IMR-90 (cell line): Measurements from ENCODE around the gene STRADA. TPM values are rescaled to one million over a fixed set of nuclear protein-coding genes. Genes with fewer than 3 reads are reported as not detected.

ENCODE experiments used
- ATAC-seq: fragments of 200-7000 bp; cut with Tn5 transposase; 2 replicates; pipeline ENCODE4 v1.9.1; 2020; ENCODE audit warnings: low read depth, mild to moderate bottlenecking, moderate library complexity
- BruUV-seq: library from RNA; stranded (reverse); fragments of 400-500 nt; replicated peaks from 2 replicates; lab custom pipeline; 2021; lab: Mats Ljungman, UMichigan
- CTCF ChIA-PET: fragments of 300-600 bp; formaldehyde crosslinking; extraction: SDS; loops from one replicate; lab custom pipeline; 2021; ENCODE audit warnings: antibody characterized with exemption; lab: Yijun Ruan, JAX
- POLR2A ChIA-PET: fragments of 300-600 bp; sonication (Branson Sonifier 250); formaldehyde crosslinking; loops from one replicate; lab custom pipeline; 2022; ENCODE audit warnings: antibody characterized with exemption; ENCODE audit not compliant: unreplicated experiment; lab: Charles Lee
- DNase-seq: peaks from one replicate; pipeline ENCODE4 v3.0.0; 2013
- H2AFZ ChIP-seq: replicated peaks from 2 replicates; pipeline ENCODE3; 2013; ENCODE audit warnings: low read length, mild to moderate bottlenecking; ENCODE audit not compliant: poor library complexity
- H2AK5ac ChIP-seq: 2 replicates; pipeline ENCODE4 v1.6.1; 2013; ENCODE audit warnings: low read depth, low read length, inconsistent platforms
- H2AK9ac ChIP-seq: replicated peaks from 2 replicates; pipeline ENCODE3; 2013; ENCODE audit warnings: mild to moderate bottlenecking, low read depth, low read length, moderate library complexity; ENCODE audit not compliant: poor library complexity
- H2BK120ac ChIP-seq: 2 replicates; pipeline ENCODE4 v1.6.1; 2013; ENCODE audit warnings: low read depth, low read length, inconsistent platforms
- H2BK15ac ChIP-seq: 3 replicates; pipeline ENCODE4 v1.6.1; 2013; ENCODE audit warnings: low read depth, low read length, inconsistent platforms
- H2BK20ac ChIP-seq: 2 replicates; pipeline ENCODE4 v1.6.1; 2013; ENCODE audit warnings: low read depth, mild to moderate bottlenecking, inconsistent platforms, low read length, moderate library complexity
- H2BK5ac ChIP-seq: 2 replicates; pipeline ENCODE4 v1.6.1; 2013; ENCODE audit warnings: mild to moderate bottlenecking, low read depth, low read length, inconsistent platforms; ENCODE audit not compliant: poor library complexity, severe bottlenecking
- H3K14ac ChIP-seq: replicated peaks from 2 replicates; pipeline ENCODE4 v1.6.1; 2013; ENCODE audit warnings: low read depth, low read length, inconsistent platforms
- H3K18ac ChIP-seq: 2 replicates; pipeline ENCODE4 v1.6.1; 2013; ENCODE audit warnings: low read depth, low read length, control low read depth
- H3K23ac ChIP-seq: 2 replicates; pipeline ENCODE4 v1.6.1; 2013; ENCODE audit warnings: low read depth, low read length, inconsistent platforms
- H3K27ac ChIP-seq: 2 replicates; pipeline ENCODE4 v1.5.1; 2013; ENCODE audit warnings: mild to moderate bottlenecking, control low read depth, low read length; ENCODE audit not compliant: insufficient read depth
- H3K27me3 ChIP-seq: 2 replicates; pipeline ENCODE4 v1.6.1; 2013; ENCODE audit warnings: low read length; ENCODE audit not compliant: control insufficient read depth, insufficient read depth
- H3K36me3 ChIP-seq: 2 replicates; pipeline ENCODE4 v1.6.1; 2013; ENCODE audit warnings: low read length, mixed read lengths; ENCODE audit not compliant: control insufficient read depth, insufficient read depth
- H3K4ac ChIP-seq: 2 replicates; pipeline ENCODE4 v1.6.1; 2013; ENCODE audit warnings: low read depth, low read length, inconsistent platforms
- H3K4me1 ChIP-seq: 2 replicates; pipeline ENCODE4 v1.6.1; 2013; ENCODE audit warnings: low read length, mixed read lengths; ENCODE audit not compliant: control insufficient read depth, insufficient read depth
- H3K4me2 ChIP-seq: 2 replicates; pipeline ENCODE4 v1.6.1; 2013; ENCODE audit warnings: low read depth, mild to moderate bottlenecking, control low read depth, low read length, moderate library complexity
- H3K4me3 ChIP-seq: 2 replicates; pipeline ENCODE4 v1.5.1; 2013; ENCODE audit warnings: low read depth, mild to moderate bottlenecking, control low read depth, low read length, moderate library complexity; ENCODE audit not compliant: insufficient read depth
- H3K56ac ChIP-seq: 2 replicates; pipeline ENCODE4 v1.6.1; 2013; ENCODE audit warnings: low read length, inconsistent platforms; ENCODE audit not compliant: insufficient read depth; ENCODE audit errors: extremely low read depth
- H3K79me1 ChIP-seq, 2 experiments: 2 replicates each; pipeline ENCODE4 v1.6.1; 2013; ENCODE audit warnings: low read length in 2 of 2, inconsistent platforms in 1 of 2, low read depth in 1 of 2
- H3K9ac ChIP-seq: 2 replicates; pipeline ENCODE4 v1.6.1; 2013; ENCODE audit warnings: low read depth, low read length, control low read depth
- H3K9me1 ChIP-seq: 2 replicates; pipeline ENCODE4 v1.6.1; 2013; ENCODE audit warnings: low read length, inconsistent platforms; ENCODE audit not compliant: insufficient read depth
- H3K9me3 ChIP-seq: 2 replicates; pipeline ENCODE4 v1.6.1; 2013; ENCODE audit warnings: low read length; ENCODE audit not compliant: control insufficient read depth, insufficient read depth
- H4K20me1 ChIP-seq: 2 replicates; pipeline ENCODE4 v1.6.1; 2013; ENCODE audit warnings: low read length, inconsistent platforms; ENCODE audit not compliant: insufficient read depth
- H4K5ac ChIP-seq: 2 replicates; pipeline ENCODE4 v1.6.1; 2013; ENCODE audit warnings: mild to moderate bottlenecking, low read depth, low read length, control low read depth
- H4K8ac ChIP-seq, 2 experiments: 2 replicates each; pipeline ENCODE4 v1.6.1; 2013; ENCODE audit warnings: low read depth in 2 of 2, low read length in 2 of 2, control low read depth in 1 of 2, inconsistent platforms in 1 of 2
- H4K91ac ChIP-seq: 2 replicates; pipeline ENCODE4 v1.6.1; 2013; ENCODE audit warnings: low read depth, low read length, inconsistent platforms; ENCODE audit not compliant: insufficient read depth
- BHLHE40 ChIP-seq: fragments of 150-350 bp; IDR thresholded peaks from 2 replicates; pipeline ENCODE4 v1.6.1; 2016; ENCODE audit warnings: mild to moderate bottlenecking, low read depth, low read length
- CEBPB ChIP-seq: IDR thresholded peaks from 2 replicates; pipeline ENCODE4 v1.6.1; 2012; ENCODE audit warnings: low read depth, low read length, improper control_type of control experiment
- CHD1 ChIP-seq: IDR thresholded peaks from 2 replicates; pipeline ENCODE4 v1.6.1; 2012; ENCODE audit warnings: low read depth, low read length, improper control_type of control experiment
- ELK1 ChIP-seq: fragments of 150-350 bp; IDR thresholded peaks from 2 replicates; pipeline ENCODE4 v1.6.1; 2016; ENCODE audit warnings: low read depth, mild to moderate bottlenecking, low read length, moderate library complexity, borderline replicate concordance
- FOS ChIP-seq: fragments of 150-350 bp; IDR thresholded peaks from 2 replicates; pipeline ENCODE4 v1.6.1; 2016; ENCODE audit warnings: low read depth, low read length
- MAFK ChIP-seq: IDR thresholded peaks from 2 replicates; pipeline ENCODE4 v1.6.1; 2012; ENCODE audit warnings: low read depth, low read length, improper control_type of control experiment
- MAZ ChIP-seq: IDR thresholded peaks from 2 replicates; pipeline ENCODE4 v1.6.1; 2012; ENCODE audit warnings: low read depth, mild to moderate bottlenecking, low read length, improper control_type of control experiment, moderate library complexity, borderline replicate concordance
- MXI1 ChIP-seq: IDR thresholded peaks from 2 replicates; pipeline ENCODE4 v1.6.1; 2012; ENCODE audit warnings: low read depth, mild to moderate bottlenecking, low read length, moderate library complexity, borderline replicate concordance
- NFE2L2 ChIP-seq: fragments of 150-350 bp; IDR thresholded peaks from 2 replicates; pipeline ENCODE4 v1.6.1; 2016; ENCODE audit warnings: low read depth, mild to moderate bottlenecking, low read length
- POLR2A ChIP-seq: IDR thresholded peaks from 2 replicates; pipeline ENCODE4 v1.6.1; 2012; ENCODE audit warnings: mild to moderate bottlenecking, low read depth, low read length
- RAD21 ChIP-seq: IDR thresholded peaks from 2 replicates; pipeline ENCODE4 v1.6.1; 2012; ENCODE audit warnings: low read length, improper control_type of control experiment
- RCOR1 ChIP-seq: IDR thresholded peaks from 2 replicates; pipeline ENCODE4 v1.6.1; 2012; ENCODE audit warnings: mild to moderate bottlenecking, low read length, improper control_type of control experiment; ENCODE audit not compliant: insufficient replicate concordance
- RFX5 ChIP-seq: IDR thresholded peaks from 2 replicates; pipeline ENCODE4 v1.8.0; 2012; ENCODE audit warnings: low read depth, mild to moderate bottlenecking, low read length, moderate library complexity
- SMC3 ChIP-seq: fragments of 150-350 bp; IDR thresholded peaks from 2 replicates; pipeline ENCODE4 v1.6.1; 2016; ENCODE audit warnings: low read depth, mild to moderate bottlenecking, antibody characterized with exemption, low read length, moderate library complexity
- USF2 ChIP-seq: fragments of 150-350 bp; IDR thresholded peaks from 2 replicates; pipeline ENCODE4 v1.6.1; 2017; ENCODE audit warnings: mild to moderate bottlenecking, antibody characterized with exemption, low read length, low read depth
- WGBS, 2 experiments: methylation state at CpG; one replicate each; pipeline versions ENCODE4 v1.1.5 to v1.1.7; 2013; ENCODE audit warnings: missing lambda C conversion rate in 2 of 2; ENCODE audit not compliant: insufficient read length in 1 of 2; ENCODE audit errors: extremely low coverage in 2 of 2; 5-methylcytosine and 5-hydroxymethylcytosine counted together
- dilution Hi-C: fragments of 300-500 bp; cut with HindIII; formaldehyde crosslinking; loops from one replicate; pipeline ENCODE4 v1.14.3; 2018; ENCODE audit warnings: low sequenced_read_pairs; ENCODE audit not compliant: unreplicated experiment
- in situ Hi-C: fragments of 300-500 bp; cut with MboI; formaldehyde crosslinking; loops from 3 replicates; pipeline ENCODE4 v1.14.3; 2019; ENCODE audit warnings: low sequenced_read_pairs, inconsistent platforms, mixed read lengths
- intact Hi-C: fragments of 100-400 bp; cut with micrococcal nuclease; formaldehyde crosslinking; loops from 2 replicates; pipeline ENCODE4 v1.10.0; 2022
- polyA plus RNA-seq, 3 experiments: library from polyadenylated mRNA; depleted of rRNA; stranded (reverse); fragments of >200 nt; gene quantifications; 2 replicates each; pipeline ENCODE4 v1.2.3, GENCODE V29; 2012; ENCODE audit warnings: low replicate concordance in 1 of 3
- total RNA-seq: library from RNA; depleted of rRNA; stranded (reverse); fragments of >200 nt; gene quantifications from 2 replicates; pipeline ENCODE4 v1.2.3, GENCODE V29; 2012
- TF ChIP-seq, protein P1 (sequence below): conservative IDR thresholded peaks from 2 replicates; pipeline ENCODE4 v1.5.1; 2012; ENCODE audit warnings: mild to moderate bottlenecking, low read depth, low read length, improper control_type of control experiment

STRADA gene
- total and polyA plus RNA-seq, 2 of the 4 experiments (the other 2 are of a cell fraction), result 19.9 to 30.9 TPM

DNA sequence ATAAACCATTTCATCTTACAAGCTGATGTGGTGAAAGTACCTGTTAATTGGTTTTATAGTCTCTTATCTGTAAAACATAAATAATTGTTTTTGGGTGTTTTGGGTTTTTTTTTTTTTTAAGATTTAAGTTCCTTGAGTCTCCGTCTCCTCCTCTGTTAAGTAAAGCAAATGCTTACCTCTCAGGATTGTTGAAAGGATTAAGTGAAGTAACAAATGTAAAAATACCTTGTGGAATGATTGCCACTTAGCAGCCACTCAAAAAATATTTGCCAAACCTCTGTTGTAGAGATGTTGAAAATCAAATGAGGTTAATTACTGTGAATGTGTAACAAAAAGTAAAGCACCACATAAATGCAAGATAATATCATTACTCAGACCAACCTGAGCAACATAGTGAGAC is 60.9 kb downstream of the STRADA start:
- in situ Hi-C loops (no loop called here), intact Hi-C loops (loop anchor here (10.0 kb wide), 1 partner anchor 54 kb away; no protein-coding TSS in a partner anchor), dilution Hi-C loops (no loop called here)
- Histone ChIP-seq H3K14ac (no peak overlapping the region), H3K4me3 (no peak overlapping the region), H2BK120ac (no peak overlapping the region), H3K79me1 (peaks cover 0 to 3% of the 10 kb centered on the region in 2 experiments; a peak in 1 of 4 replicates), H3K27ac (no peak overlapping the region), H3K4ac (no peak overlapping the region), H3K18ac (no peak overlapping the region), H2BK5ac (no peak overlapping the region), H3K36me3 (peaks cover 8% of the 10 kb centered on the region), H2BK20ac (no peak overlapping the region), H3K27me3 (no peaks in the 10 kb centered on the region), H3K56ac (no peak overlapping the region), H2AK9ac (no peak overlapping the region), H3K9ac (no peak overlapping the region), H3K9me1 (no peaks in the 10 kb centered on the region), H2AK5ac (no peak overlapping the region), H3K4me2 (no peak overlapping the region), H4K91ac (no peak overlapping the region), H3K4me1 (peaks cover 4% of the 10 kb centered on the region), H4K8ac (no peak overlapping the region), H3K23ac (no peak overlapping the region), H4K5ac (no peak overlapping the region), H2AFZ (no peak overlapping the region), H4K20me1 (peaks cover 3% of the 10 kb centered on the region; the same call in 1 of the 2 replicates), H3K9me3 (no peaks in the 10 kb centered on the region), H2BK15ac (no peak overlapping the region)
- POLR2A ChIA-PET, result no interaction called here
- TF ChIP-seq RFX5, result no peak
- no peak for TF ChIP-seq POLR2A
- TF ChIP-seq USF2, result no peak
- TF ChIP-seq RAD21, result no peak
- no peak for TF ChIP-seq FOS
- no peak for TF ChIP-seq NFE2L2
- no peak for TF ChIP-seq ELK1
- TF ChIP-seq SMC3, result no peak
- TF ChIP-seq MAZ, result no peak
- no peak for TF ChIP-seq MXI1
- TF ChIP-seq CHD1, result no peak
- TF ChIP-seq RCOR1, result no peak
- no peak for TF ChIP-seq CEBPB
- TF ChIP-seq, protein P1, sequence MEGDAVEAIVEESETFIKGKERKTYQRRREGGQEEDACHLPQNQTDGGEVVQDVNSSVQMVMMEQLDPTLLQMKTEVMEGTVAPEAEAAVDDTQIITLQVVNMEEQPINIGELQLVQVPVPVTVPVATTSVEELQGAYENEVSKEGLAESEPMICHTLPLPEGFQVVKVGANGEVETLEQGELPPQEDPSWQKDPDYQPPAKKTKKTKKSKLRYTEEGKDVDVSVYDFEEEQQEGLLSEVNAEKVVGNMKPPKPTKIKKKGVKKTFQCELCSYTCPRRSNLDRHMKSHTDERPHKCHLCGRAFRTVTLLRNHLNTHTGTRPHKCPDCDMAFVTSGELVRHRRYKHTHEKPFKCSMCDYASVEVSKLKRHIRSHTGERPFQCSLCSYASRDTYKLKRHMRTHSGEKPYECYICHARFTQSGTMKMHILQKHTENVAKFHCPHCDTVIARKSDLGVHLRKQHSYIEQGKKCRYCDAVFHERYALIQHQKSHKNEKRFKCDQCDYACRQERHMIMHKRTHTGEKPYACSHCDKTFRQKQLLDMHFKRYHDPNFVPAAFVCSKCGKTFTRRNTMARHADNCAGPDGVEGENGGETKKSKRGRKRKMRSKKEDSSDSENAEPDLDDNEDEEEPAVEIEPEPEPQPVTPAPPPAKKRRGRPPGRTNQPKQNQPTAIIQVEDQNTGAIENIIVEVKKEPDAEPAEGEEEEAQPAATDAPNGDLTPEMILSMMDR, result no peak
- TF ChIP-seq MAFK, result no peak
- TF ChIP-seq BHLHE40, result no peak
- BruUV-seq, result no TSS peak
- CTCF ChIA-PET, result no interaction called here
- WGBS, 2 experiments, result no CpG with 5 or more reads among the region's 1 CpG
- ATAC-seq (no peak), DNase-seq (no peak)
